ENCODE data around the gene RBPJ. TPM values are rescaled to one million over a fixed set of nuclear protein-coding genes. Genes with fewer than 3 reads are reported as not detected.

The RBPJ gene
- polyA plus RNA-seq, 1 of the 3 experiments (the other 2 are of a cell fraction) = 13.8 TPM

GRCh38 chr4:26420438-26420837 lies 99.6 kb downstream of the RBPJ start (continued):
- TF ChIP-seq FOXM1 (IDR thresholded peaks at IDR 0.05; ENCODE audit: low read depth) (no peak), REST (IDR thresholded peaks at IDR 0.05; ENCODE audit: low read depth, low read length) (no peak)

DNA sequence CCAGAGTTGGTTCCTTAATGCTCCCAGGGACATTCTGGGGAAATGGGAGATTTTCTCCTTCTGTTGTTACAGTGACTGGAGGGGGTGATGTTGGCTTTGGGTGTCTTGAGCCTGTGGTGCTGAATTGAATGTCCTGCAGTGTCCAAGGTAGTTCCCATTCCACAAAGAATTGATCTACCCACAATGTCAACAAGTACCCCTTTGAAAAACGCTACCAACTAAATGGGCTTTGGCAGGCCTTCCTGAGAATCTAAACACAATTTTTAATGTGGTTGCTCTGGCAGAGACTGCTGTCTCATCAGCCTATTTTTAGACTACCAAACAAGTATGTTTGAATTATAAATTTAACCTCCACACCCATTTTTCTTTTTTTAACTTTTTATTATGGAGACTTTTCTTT lies 100.1 kb downstream of the RBPJ start:
- ChIA-PET CTCF (interaction anchor here (1.3 to 2.5 kb wide), 2 partner anchors 10 kb away, joined by 4 to 12 read pairs; no protein-coding TSS in a partner anchor), POLR2A (no interaction called here)
- H3K79me2 ChIP-seq (ENCODE audit: insufficient read depth) = no peaks in the 10 kb centered on the region
- TF ChIP-seq, protein P1, sequence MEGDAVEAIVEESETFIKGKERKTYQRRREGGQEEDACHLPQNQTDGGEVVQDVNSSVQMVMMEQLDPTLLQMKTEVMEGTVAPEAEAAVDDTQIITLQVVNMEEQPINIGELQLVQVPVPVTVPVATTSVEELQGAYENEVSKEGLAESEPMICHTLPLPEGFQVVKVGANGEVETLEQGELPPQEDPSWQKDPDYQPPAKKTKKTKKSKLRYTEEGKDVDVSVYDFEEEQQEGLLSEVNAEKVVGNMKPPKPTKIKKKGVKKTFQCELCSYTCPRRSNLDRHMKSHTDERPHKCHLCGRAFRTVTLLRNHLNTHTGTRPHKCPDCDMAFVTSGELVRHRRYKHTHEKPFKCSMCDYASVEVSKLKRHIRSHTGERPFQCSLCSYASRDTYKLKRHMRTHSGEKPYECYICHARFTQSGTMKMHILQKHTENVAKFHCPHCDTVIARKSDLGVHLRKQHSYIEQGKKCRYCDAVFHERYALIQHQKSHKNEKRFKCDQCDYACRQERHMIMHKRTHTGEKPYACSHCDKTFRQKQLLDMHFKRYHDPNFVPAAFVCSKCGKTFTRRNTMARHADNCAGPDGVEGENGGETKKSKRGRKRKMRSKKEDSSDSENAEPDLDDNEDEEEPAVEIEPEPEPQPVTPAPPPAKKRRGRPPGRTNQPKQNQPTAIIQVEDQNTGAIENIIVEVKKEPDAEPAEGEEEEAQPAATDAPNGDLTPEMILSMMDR (IDR thresholded peaks at IDR 0.05) = no peak
- TF ChIP-seq FOXM1 (IDR thresholded peaks at IDR 0.05; ENCODE audit: low read depth) (no peak), GABPA (IDR thresholded peaks at IDR 0.05; ENCODE audit: low read depth) (no peak), SIN3A (IDR thresholded peaks at IDR 0.05; ENCODE audit: borderline replicate concordance, low read depth, low read length) (no peak), RFX5 (IDR thresholded peaks at IDR 0.05; ENCODE audit: low read length) (no peak), MAX (IDR thresholded peaks at IDR 0.05; ENCODE audit: low read depth) (no peak), FOSL2 (IDR thresholded peaks at IDR 0.05; ENCODE audit: borderline replicate concordance, low read depth) (no peak), ZBTB33 (IDR thresholded peaks at IDR 0.05; ENCODE audit: borderline replicate concordance, low read depth) (no peak), TAF1 (IDR thresholded peaks at IDR 0.05; ENCODE audit: borderline replicate concordance, low read depth, low read length) (no peak), EZH2phosphoT487 (IDR thresholded peaks at IDR 0.05; ENCODE audit: borderline replicate concordance, low read depth) (no peak), JUND (IDR thresholded peaks at IDR 0.05) (no peak)
- TF ChIP-seq, protein P2, sequence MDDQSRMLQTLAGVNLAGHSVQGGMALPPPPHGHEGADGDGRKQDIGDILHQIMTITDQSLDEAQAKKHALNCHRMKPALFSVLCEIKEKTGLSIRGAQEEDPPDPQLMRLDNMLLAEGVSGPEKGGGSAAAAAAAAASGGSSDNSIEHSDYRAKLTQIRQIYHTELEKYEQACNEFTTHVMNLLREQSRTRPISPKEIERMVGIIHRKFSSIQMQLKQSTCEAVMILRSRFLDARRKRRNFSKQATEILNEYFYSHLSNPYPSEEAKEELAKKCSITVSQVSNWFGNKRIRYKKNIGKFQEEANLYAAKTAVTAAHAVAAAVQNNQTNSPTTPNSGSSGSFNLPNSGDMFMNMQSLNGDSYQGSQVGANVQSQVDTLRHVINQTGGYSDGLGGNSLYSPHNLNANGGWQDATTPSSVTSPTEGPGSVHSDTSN (IDR thresholded peaks at IDR 0.05) = no peak
- TF ChIP-seq, protein P3, sequence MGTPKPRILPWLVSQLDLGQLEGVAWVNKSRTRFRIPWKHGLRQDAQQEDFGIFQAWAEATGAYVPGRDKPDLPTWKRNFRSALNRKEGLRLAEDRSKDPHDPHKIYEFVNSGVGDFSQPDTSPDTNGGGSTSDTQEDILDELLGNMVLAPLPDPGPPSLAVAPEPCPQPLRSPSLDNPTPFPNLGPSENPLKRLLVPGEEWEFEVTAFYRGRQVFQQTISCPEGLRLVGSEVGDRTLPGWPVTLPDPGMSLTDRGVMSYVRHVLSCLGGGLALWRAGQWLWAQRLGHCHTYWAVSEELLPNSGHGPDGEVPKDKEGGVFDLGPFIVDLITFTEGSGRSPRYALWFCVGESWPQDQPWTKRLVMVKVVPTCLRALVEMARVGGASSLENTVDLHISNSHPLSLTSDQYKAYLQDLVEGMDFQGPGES (IDR thresholded peaks at IDR 0.05; ENCODE audit: low read depth, low read length) = no peak
- peaks cover 4% of the 10 kb centered on the region for H3F3A ChIP-seq (replicated peaks; ENCODE audit: insufficient read depth)
- H3K36me3 ChIP-seq (replicated peaks in 1 of 2; ENCODE audit: control insufficient read depth in 1 of 2, insufficient read depth in 2 of 2, low read length in 1 of 2) = peaks cover 22 to 23% of the 10 kb centered on the region in 2 experiments
- no peaks in the 10 kb centered on the region for H3K27me3 ChIP-seq (ENCODE audit: insufficient read depth)
- no peak overlapping the region; a peak in 1 of 4 replicates for H3K27ac ChIP-seq (ENCODE audit: low read depth in 2 of 2, low read length in 1 of 2)
- H3K9me2 ChIP-seq = no peaks in the 10 kb centered on the region
- 57% methylated on average over 1 of the region's 1 CpG for WGBS (ENCODE audit: low lambda C conversion rate)
- no peak overlapping the region for H3K9ac ChIP-seq
- H3K4me2 ChIP-seq = no peak overlapping the region
- H3K4me1 ChIP-seq (ENCODE audit: control insufficient read depth in 1 of 2, insufficient read depth in 2 of 2, low read depth in 1 of 2, low read length in 1 of 2) = peaks cover 0 to 11% of the 10 kb centered on the region in 2 experiments; a peak in 1 of 4 replicates
- H4K20me1 ChIP-seq (ENCODE audit: insufficient read depth) = no peaks in the 10 kb centered on the region
- no peaks in the 10 kb centered on the region for H3K9me3 ChIP-seq
- DNase-seq = no peak
- no peak overlapping the region for H2AFZ ChIP-seq (ENCODE audit: low read depth)
- no peak overlapping the region for H3K4me3 ChIP-seq (ENCODE audit: low read depth in 2 of 2, low read length in 1 of 2)
